Esophagus muscularis mucosa (tissue), 4 donors: ENCODE measurements around the gene YAF2. TPM values are rescaled to one million over a fixed set of nuclear protein-coding genes. Genes with fewer than 3 reads are reported as not detected.
"Not testable (repeated sequence)": the region's sequence is repeated elsewhere in the genome, so short reads cannot be mapped to it uniquely, and the experiment has no call there.

Experiments used
- DNase-seq: peaks from one replicate; pipeline ENCODE4 v3.0.0-alpha.2; 2017; ENCODE audit errors: extremely low spot score
- H3K27ac ChIP-seq, 4 donors: fragments of 200-600 bp; sonication (generic); replicated peaks in 1 of 4; 1 replicate in 3 of 4; 2 replicates in 1 of 4; pipeline ENCODE4 v1.5.1; 2016 to 2019; ENCODE audit warnings: mild to moderate bottlenecking in 1 of 4
- H3K27me3 ChIP-seq, 4 donors: fragments of 200-600 bp; sonication (generic); one replicate each; pipeline versions ENCODE4 v1.5.1 to v1.6.0; 2016 to 2019
- H3K36me3 ChIP-seq, 4 donors: fragments of 200-600 bp; sonication (generic); one replicate each; pipeline ENCODE4 v1.5.1; 2016 to 2019
- H3K4me1 ChIP-seq, 4 donors: fragments of 200-600 bp; sonication (generic); one replicate each; pipeline ENCODE4 v1.5.1; 2016 to 2019
- H3K4me3 ChIP-seq, 4 donors: fragments of 200-600 bp; sonication (generic); 1 replicate in 2 of 4; 2 replicates in 2 of 4; pipeline ENCODE4 v1.5.1; 2016 to 2019; ENCODE audit warnings: mild to moderate bottlenecking in 4 of 4, moderate library complexity in 1 of 4
- H3K9me3 ChIP-seq, 4 donors: fragments of 200-600 bp; sonication (generic); 1 replicate in 3 of 4; 2 replicates in 1 of 4; pipeline ENCODE4 v1.5.1; 2016 to 2019
- EP300 ChIP-seq: sonication (generic); formaldehyde crosslinking; IDR thresholded peaks from one replicate; pipeline ENCODE4 v1.6.1; 2017; ENCODE audit warnings: antibody characterized with exemption
- POLR2A ChIP-seq: fragments of 450-650 bp; IDR thresholded peaks from one replicate; pipeline ENCODE4 v1.6.1; 2017; ENCODE audit warnings: antibody characterized with exemption, moderate library complexity, mild to moderate bottlenecking, low read depth
- POLR2AphosphoS5 ChIP-seq, 2 donors: sonication (generic); formaldehyde crosslinking; IDR thresholded peaks; one replicate each; pipeline ENCODE4 v1.6.1; 2017; ENCODE audit warnings: antibody characterized with exemption in 2 of 2
- WGBS: methylation state at CpG from one replicate; pipeline ENCODE4 v1.1.5; 2018; 5-methylcytosine and 5-hydroxymethylcytosine counted together
- intact Hi-C: fragments of 100-400 bp; cut with DNase I; formaldehyde crosslinking; loops from one replicate; pipeline ENCODE4 v1.15.1; 2023
- total RNA-seq, 4 donors: library from RNA; depleted of rRNA; stranded (reverse); fragments of >200 nt; gene quantifications; one replicate each; pipeline versions ENCODE4 v1.1.0 to v1.2.1, GENCODE V29; 2016
- TF ChIP-seq, protein P1 (sequence below), 3 experiments: fragments of 200-600 bp in 2 of 3; fragments of 450-650 bp in 1 of 3; sonication (generic) in 2 of 3; IDR thresholded peaks; one replicate each; pipeline ENCODE4 v1.5.1; 2017 to 2019; ENCODE audit warnings: antibody characterized with exemption in 3 of 3, mild to moderate bottlenecking in 2 of 3, moderate library complexity in 1 of 3

The YAF2 gene
- total RNA-seq, 4 donors from 2014 or later = 16.8 to 30.3 (median 20.4) TPM

DNA sequence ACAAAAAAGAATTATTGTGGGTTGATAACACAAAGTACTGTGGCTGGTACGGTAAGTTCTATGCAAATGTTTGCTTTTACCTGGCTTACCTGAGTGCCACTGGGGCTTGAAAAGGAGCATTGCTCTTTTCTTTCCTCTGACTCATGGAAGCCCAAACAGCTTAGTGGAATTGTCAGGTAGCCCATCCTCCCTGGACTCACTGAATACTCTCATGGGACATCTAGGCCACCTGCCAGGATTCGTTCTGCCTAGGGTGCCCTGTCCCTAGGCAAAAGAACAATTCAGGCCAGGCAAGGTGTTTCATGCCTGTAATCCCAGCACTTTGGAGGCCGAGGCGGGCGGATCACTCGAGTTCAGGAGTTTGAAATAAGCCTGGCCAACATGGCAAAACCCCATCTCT lies 22.5 kb upstream of the YAF2 start:
- intact Hi-C loops = no loop called here
- TF ChIP-seq POLR2AphosphoS5 (IDR thresholded peaks at IDR 0.05) (no peak), EP300 (no peak), POLR2A (no peak)
- TF ChIP-seq, protein P1, sequence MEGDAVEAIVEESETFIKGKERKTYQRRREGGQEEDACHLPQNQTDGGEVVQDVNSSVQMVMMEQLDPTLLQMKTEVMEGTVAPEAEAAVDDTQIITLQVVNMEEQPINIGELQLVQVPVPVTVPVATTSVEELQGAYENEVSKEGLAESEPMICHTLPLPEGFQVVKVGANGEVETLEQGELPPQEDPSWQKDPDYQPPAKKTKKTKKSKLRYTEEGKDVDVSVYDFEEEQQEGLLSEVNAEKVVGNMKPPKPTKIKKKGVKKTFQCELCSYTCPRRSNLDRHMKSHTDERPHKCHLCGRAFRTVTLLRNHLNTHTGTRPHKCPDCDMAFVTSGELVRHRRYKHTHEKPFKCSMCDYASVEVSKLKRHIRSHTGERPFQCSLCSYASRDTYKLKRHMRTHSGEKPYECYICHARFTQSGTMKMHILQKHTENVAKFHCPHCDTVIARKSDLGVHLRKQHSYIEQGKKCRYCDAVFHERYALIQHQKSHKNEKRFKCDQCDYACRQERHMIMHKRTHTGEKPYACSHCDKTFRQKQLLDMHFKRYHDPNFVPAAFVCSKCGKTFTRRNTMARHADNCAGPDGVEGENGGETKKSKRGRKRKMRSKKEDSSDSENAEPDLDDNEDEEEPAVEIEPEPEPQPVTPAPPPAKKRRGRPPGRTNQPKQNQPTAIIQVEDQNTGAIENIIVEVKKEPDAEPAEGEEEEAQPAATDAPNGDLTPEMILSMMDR (IDR thresholded peaks at IDR 0.05) = no peak
- H3K36me3 ChIP-seq = no peaks in the 10 kb centered on the region
- no peak overlapping the region for H3K27ac ChIP-seq
- H3K4me1 ChIP-seq = no peaks in the 10 kb centered on the region
- no peaks in the 10 kb centered on the region for H3K27me3 ChIP-seq
- no peak for DNase-seq
- H3K4me3 ChIP-seq = no peak overlapping the region
- H3K9me3 ChIP-seq = no peaks in the 10 kb centered on the region
- WGBS = 89% methylated on average over 6 of the region's 6 CpGs

DNA sequence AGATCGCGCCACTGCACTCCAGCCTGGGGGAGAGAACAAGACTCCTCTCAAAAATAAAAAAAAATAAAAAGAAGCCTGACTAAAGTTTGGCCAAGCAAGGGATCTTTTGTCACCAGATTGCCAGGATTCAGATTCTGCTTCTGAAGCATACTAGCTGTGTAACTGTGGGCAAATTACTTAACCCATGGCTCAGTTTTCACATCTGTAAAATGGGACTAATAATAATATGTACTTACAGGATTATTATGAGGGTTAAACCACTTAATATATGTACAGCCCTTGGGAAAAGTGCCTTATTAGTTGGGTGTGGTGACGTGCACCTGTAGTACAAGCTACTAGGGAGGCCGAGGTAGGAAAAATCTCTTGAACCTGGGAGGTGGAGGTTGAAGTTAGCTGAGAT lies 21.7 kb upstream of the YAF2 start:
- WGBS = 97% methylated on average over 4 of the region's 4 CpGs
- no peak for DNase-seq
- H3K36me3 ChIP-seq = no peaks in the 10 kb centered on the region
- no peak for TF ChIP-seq POLR2A
- no peak for TF ChIP-seq POLR2AphosphoS5 (IDR thresholded peaks at IDR 0.05)
- no peak for TF ChIP-seq EP300
- TF ChIP-seq, protein P1 (IDR thresholded peaks at IDR 0.05) = no peak
- no peaks in the 10 kb centered on the region for H3K27me3 ChIP-seq
- no peaks in the 10 kb centered on the region for H3K4me1 ChIP-seq
- intact Hi-C loops = no loop called here
- no peak overlapping the region for H3K27ac ChIP-seq
- H3K4me3 ChIP-seq = no peak overlapping the region
- H3K9me3 ChIP-seq = no peaks in the 10 kb centered on the region

- Histone ChIP-seq H3K36me3 (no peaks in the 10 kb centered on the region), H3K27me3 (no peaks in the 10 kb centered on the region), H3K27ac (no peak overlapping the region), H3K4me1 (no peaks in the 10 kb centered on the region), H3K9me3 (no peaks in the 10 kb centered on the region), H3K4me3 (no peak overlapping the region)
- intact Hi-C loops = no loop called here
- TF ChIP-seq EP300 (no peak), POLR2AphosphoS5 (IDR thresholded peaks at IDR 0.05) (no peak), POLR2A (no peak)
- TF ChIP-seq, protein P1 (IDR thresholded peaks at IDR 0.05) = no peak
- no peak for DNase-seq
Measured at GRCh38 chr12:42255866-42256261, 17.8 kb upstream of the YAF2 start.

GRCh38 chr12:42255221-42255865 lies 17.3 kb upstream of the YAF2 start:
- Histone ChIP-seq H3K9me3 (no peaks in the 10 kb centered on the region), H3K4me1 (no peaks in the 10 kb centered on the region), H3K4me3 (no peak overlapping the region), H3K27me3 (no peaks in the 10 kb centered on the region), H3K36me3 (no peaks in the 10 kb centered on the region), H3K27ac (no peak overlapping the region)
- DNase-seq = no peak
- TF ChIP-seq POLR2AphosphoS5 (IDR thresholded peaks at IDR 0.05) (no peak), EP300 (no peak), POLR2A (no peak)
- TF ChIP-seq, protein P1 (IDR thresholded peaks at IDR 0.05) = no peak
- intact Hi-C loops = no loop called here
- WGBS = 100% methylated on average over 2 of the region's 2 CpGs

DNA sequence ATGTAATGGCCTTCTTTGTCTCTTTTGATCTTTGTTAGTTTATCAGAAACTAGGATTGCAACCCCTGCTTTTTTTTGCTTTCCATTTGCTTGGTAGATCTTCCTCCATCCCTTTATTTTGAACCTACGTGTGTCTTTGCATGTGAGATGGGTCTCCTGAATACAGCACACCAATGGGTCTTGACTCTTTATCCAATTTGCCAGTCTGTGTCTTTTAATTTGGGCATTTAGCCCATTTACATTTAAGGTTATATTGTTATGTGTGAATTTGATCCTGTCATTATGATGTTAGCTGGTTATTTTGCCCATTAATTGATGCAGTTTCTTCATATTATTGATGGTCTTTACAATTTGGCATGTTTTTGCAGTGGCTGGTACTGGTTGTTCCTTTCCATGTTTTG lies 14.6 kb upstream of the YAF2 start:
- DNase-seq, intact Hi-C loops, H3K9me3 ChIP-seq, H3K27me3 ChIP-seq, H3K36me3 ChIP-seq, H3K4me1 ChIP-seq, H3K27ac ChIP-seq, H3K4me3 ChIP-seq: not testable (repeated sequence)
- 92% methylated on average over 1 of the region's 1 CpG for WGBS

DNA sequence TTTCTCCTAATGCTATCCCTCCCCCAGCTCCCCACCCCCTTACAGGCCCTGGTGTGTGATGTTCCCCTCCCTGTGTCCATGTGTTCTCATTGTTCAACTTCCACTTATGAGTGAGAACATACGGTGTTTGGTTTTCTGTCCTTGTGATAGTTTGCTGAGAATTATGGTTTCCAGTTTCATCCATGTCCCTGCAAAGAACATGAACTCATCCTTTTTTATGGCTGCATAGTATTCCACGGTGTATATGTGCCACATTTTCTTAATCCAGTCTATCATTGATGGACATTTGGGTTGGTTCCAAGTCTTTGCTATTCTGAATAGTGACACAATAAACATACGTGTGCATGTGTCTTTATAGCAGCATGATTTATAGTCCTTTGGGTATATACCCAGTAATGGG lies 11.0 kb upstream of the YAF2 start:
- DNase-seq, H3K36me3 ChIP-seq, H3K4me1 ChIP-seq, H3K27ac ChIP-seq, H3K27me3 ChIP-seq, H3K4me3 ChIP-seq, intact Hi-C loops, H3K9me3 ChIP-seq: not testable (repeated sequence)
- 89% methylated on average over 3 of the region's 3 CpGs for WGBS
